GM23338 (cell line): ENCODE results near the gene PLA2G4F. TPM values are rescaled to one million over a fixed set of nuclear protein-coding genes. Genes with fewer than 3 reads are reported as not detected.

Source experiments
- ATAC-seq: fragments of 200-7000 bp; cut with Tn5 transposase; 3 replicates; pipeline ENCODE4 v1.9.1; 2020
- DNase-seq: peaks from one replicate; pipeline ENCODE4 v3.0.0-alpha.2; 2015; ENCODE audit warnings: low spot score
- H2AFZ ChIP-seq: fragments of 200-600 bp; sonication (generic); 2 replicates; pipeline ENCODE4 v1.8.0; 2016; ENCODE audit warnings: antibody characterized with exemption, mild to moderate bottlenecking, moderate library complexity
- H3F3A ChIP-seq: fragments of 200-600 bp; sonication (generic); replicated peaks from 2 replicates; pipeline ENCODE4 v1.8.0; 2017; ENCODE audit warnings: antibody characterized with exemption, mixed run types, low read depth
- H3K27ac ChIP-seq: fragments of 200-600 bp; sonication (generic); 2 replicates; pipeline ENCODE4 v1.6.1; 2016; ENCODE audit warnings: low read depth
- H3K27me3 ChIP-seq: fragments of 200-600 bp; sonication (generic); 2 replicates; pipeline ENCODE4 v1.8.0; 2016; ENCODE audit warnings: mild to moderate bottlenecking, mixed run types, moderate library complexity; ENCODE audit not compliant: insufficient read depth
- H3K36me3 ChIP-seq: fragments of 200-600 bp; sonication (generic); 2 replicates; pipeline ENCODE4 v1.8.0; 2016; ENCODE audit warnings: mild to moderate bottlenecking; ENCODE audit not compliant: insufficient read depth
- H3K4me1 ChIP-seq: fragments of 200-600 bp; sonication (generic); 2 replicates; pipeline ENCODE4 v1.8.0; 2016; ENCODE audit warnings: mild to moderate bottlenecking, moderate library complexity; ENCODE audit not compliant: insufficient read depth
- H3K4me2 ChIP-seq: fragments of 200-600 bp; sonication (generic); 2 replicates; pipeline ENCODE4 v1.7.1; 2017; ENCODE audit warnings: mixed run types
- H3K4me3 ChIP-seq: fragments of 200-600 bp; sonication (generic); 2 replicates; pipeline ENCODE4 v1.6.1; 2016; ENCODE audit warnings: mixed run types
- H3K79me2 ChIP-seq: fragments of 200-600 bp; sonication (generic); replicated peaks from 2 replicates; pipeline ENCODE4 v1.8.0; 2017; ENCODE audit warnings: mild to moderate bottlenecking; ENCODE audit not compliant: insufficient read depth
- H3K9me2 ChIP-seq: fragments of 200-600 bp; sonication (generic); 2 replicates; pipeline ENCODE4 v1.8.0; 2017; ENCODE audit not compliant: insufficient read depth
- H4K20me1 ChIP-seq: fragments of 200-600 bp; sonication (generic); replicated peaks from 2 replicates; pipeline ENCODE4 v1.8.0; 2017; ENCODE audit warnings: mild to moderate bottlenecking; ENCODE audit not compliant: insufficient read depth
- H3K27ac Mint-ChIP-seq: 2 replicates; pipeline ENCODE4 v1.8.0; 2020; ENCODE audit warnings: inconsistent platforms, mild to moderate bottlenecking, moderate library complexity, mixed read lengths
- H3K27me3 Mint-ChIP-seq: 3 replicates; pipeline ENCODE4 v1.8.0; 2022; ENCODE audit warnings: low read depth, mild to moderate bottlenecking, moderate library complexity, mixed read lengths, inconsistent platforms; ENCODE audit not compliant: insufficient read depth, poor library complexity
- H3K36me3 Mint-ChIP-seq: 3 replicates; pipeline ENCODE4 v1.8.0; 2021; ENCODE audit warnings: low read depth, mild to moderate bottlenecking, inconsistent platforms, moderate library complexity, mixed read lengths
- H3K4me1 Mint-ChIP-seq: 3 replicates; pipeline ENCODE4 v1.8.0; 2020; ENCODE audit warnings: mild to moderate bottlenecking, inconsistent platforms, mixed read lengths
- H3K4me3 Mint-ChIP-seq: 3 replicates; pipeline ENCODE4 v1.8.0; 2021; ENCODE audit warnings: moderate library complexity, mild to moderate bottlenecking, inconsistent platforms, mixed read lengths
- H3K9me3 Mint-ChIP-seq: 3 replicates; pipeline ENCODE4 v1.8.0; 2020; ENCODE audit warnings: moderate library complexity, mild to moderate bottlenecking, inconsistent platforms, mixed read lengths
- CREB1 ChIP-seq: fragments of 250-450 bp; sonication (Bioruptor Pico); IDR thresholded peaks from 2 replicates; pipeline ENCODE4 v1.5.0; 2020; ENCODE audit warnings: low read depth, mild to moderate bottlenecking, moderate library complexity
- EZH2phosphoT487 ChIP-seq: fragments of 200-600 bp; sonication (generic); IDR thresholded peaks from one replicate; pipeline ENCODE4 v1.8.1; 2018; ENCODE audit warnings: antibody characterized with exemption; ENCODE audit not compliant: unreplicated experiment
- JUNB ChIP-seq: IDR thresholded peaks from one replicate; pipeline ENCODE4 v1.6.1; 2016; ENCODE audit warnings: antibody characterized with exemption; ENCODE audit not compliant: unreplicated experiment
- NANOG ChIP-seq: IDR thresholded peaks from 2 replicates; pipeline ENCODE4 v1.6.1; 2016; ENCODE audit warnings: antibody characterized with exemption, borderline replicate concordance
- ZNF114 ChIP-seq: fragments of 250-450 bp; sonication (Bioruptor Pico); IDR thresholded peaks from 2 replicates; pipeline ENCODE4 v1.5.0; 2020; ENCODE audit warnings: mild to moderate bottlenecking, moderate library complexity
- ZNF331 ChIP-seq: fragments of 250-450 bp; sonication (Bioruptor Pico); IDR thresholded peaks from 2 replicates; pipeline ENCODE4 v1.5.0; 2020; ENCODE audit warnings: low read depth, mild to moderate bottlenecking, moderate library complexity
- polyA plus RNA-seq: library from polyadenylated mRNA; unstranded; fragments of >200 nt; fragmentation: Nextera tagmentation; extraction: Ambion mirVana; gene quantifications from 2 replicates; pipeline ENCODE4 v1.2.1, GENCODE V29; 2016
- total RNA-seq: library from RNA; depleted of rRNA; stranded (reverse); fragments of >200 nt; shearing (Covaris generic); gene quantifications from 2 replicates; pipeline ENCODE4 v1.2.3, GENCODE V29; 2014
- TF ChIP-seq, protein P1 (sequence below), 2 experiments: fragments of 200-600 bp in 1 of 2; sonication (generic) in 1 of 2; conservative IDR thresholded peaks; 2 replicates each; pipeline versions ENCODE4 v1.5.1 to v1.6.1; 2016 to 2017; ENCODE audit warnings: antibody characterized with exemption in 2 of 2, low read depth in 2 of 2, mild to moderate bottlenecking in 2 of 2, moderate library complexity in 1 of 2
- TF ChIP-seq, protein P2 (sequence below): fragments of 250-450 bp; sonication (Bioruptor Pico); IDR thresholded peaks from 2 replicates; pipeline ENCODE4 v1.5.0; 2020; ENCODE audit warnings: mild to moderate bottlenecking, moderate library complexity
- TF ChIP-seq, protein P3 (sequence below): IDR thresholded peaks from 2 replicates; pipeline ENCODE4 v1.6.1; 2016; ENCODE audit warnings: antibody characterized with exemption

Gene PLA2G4F
- total and polyA plus RNA-seq, 2 experiments from 2014 or later = not detected

DNA sequence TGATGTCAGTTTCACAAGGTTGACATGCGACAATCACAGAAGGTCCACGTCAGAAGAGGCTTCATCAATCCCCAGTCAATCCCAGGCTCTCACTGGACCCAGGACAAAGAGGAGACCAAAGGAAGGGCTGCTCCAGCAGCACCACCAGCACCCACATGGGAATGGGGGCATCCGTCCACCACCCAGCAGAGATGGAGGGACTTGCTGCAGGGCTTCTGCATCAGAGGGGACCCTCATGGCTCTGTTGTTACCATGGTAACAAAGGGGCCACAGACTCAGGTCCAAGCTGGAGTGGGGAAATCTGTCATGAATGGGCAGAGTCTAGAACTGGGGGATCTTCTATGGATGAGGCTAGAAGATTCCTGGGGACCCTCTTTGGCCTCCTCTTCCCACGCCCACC lies 13.1 kb downstream of the PLA2G4F start (continued):
- TF ChIP-seq, protein P1, sequence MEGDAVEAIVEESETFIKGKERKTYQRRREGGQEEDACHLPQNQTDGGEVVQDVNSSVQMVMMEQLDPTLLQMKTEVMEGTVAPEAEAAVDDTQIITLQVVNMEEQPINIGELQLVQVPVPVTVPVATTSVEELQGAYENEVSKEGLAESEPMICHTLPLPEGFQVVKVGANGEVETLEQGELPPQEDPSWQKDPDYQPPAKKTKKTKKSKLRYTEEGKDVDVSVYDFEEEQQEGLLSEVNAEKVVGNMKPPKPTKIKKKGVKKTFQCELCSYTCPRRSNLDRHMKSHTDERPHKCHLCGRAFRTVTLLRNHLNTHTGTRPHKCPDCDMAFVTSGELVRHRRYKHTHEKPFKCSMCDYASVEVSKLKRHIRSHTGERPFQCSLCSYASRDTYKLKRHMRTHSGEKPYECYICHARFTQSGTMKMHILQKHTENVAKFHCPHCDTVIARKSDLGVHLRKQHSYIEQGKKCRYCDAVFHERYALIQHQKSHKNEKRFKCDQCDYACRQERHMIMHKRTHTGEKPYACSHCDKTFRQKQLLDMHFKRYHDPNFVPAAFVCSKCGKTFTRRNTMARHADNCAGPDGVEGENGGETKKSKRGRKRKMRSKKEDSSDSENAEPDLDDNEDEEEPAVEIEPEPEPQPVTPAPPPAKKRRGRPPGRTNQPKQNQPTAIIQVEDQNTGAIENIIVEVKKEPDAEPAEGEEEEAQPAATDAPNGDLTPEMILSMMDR (conservative IDR thresholded peaks at IDR 0.05; ENCODE audit: low read depth in 2 of 2) = no peak

GRCh38 chr15:42141795-42142667 lies 14.4 kb downstream of the PLA2G4F start:
- no peak overlapping the region for H3K4me3 Mint-ChIP-seq
- no peaks in the 10 kb centered on the region for H3K27me3 ChIP-seq
- no peaks in the 10 kb centered on the region; the same call in 1 of the 3 replicates for H3K4me1 Mint-ChIP-seq
- H3K36me3 ChIP-seq = no peaks in the 10 kb centered on the region
- H3K4me1 ChIP-seq = no peaks in the 10 kb centered on the region
- DNase-seq (no peak), ATAC-seq (no peak)
- peaks cover 15% of the 10 kb centered on the region; the same call in 2 of the 3 replicates for H3K9me3 Mint-ChIP-seq
- H4K20me1 ChIP-seq = no peaks in the 10 kb centered on the region
- no peaks in the 10 kb centered on the region for H3K79me2 ChIP-seq
- H2AFZ ChIP-seq = no peak overlapping the region
- no peaks in the 10 kb centered on the region for H3K9me2 ChIP-seq
- H3K36me3 Mint-ChIP-seq = no peaks in the 10 kb centered on the region
- H3K4me2 ChIP-seq = no peak overlapping the region
- no peak overlapping the region for H3K4me3 ChIP-seq
- H3F3A ChIP-seq = no peaks in the 10 kb centered on the region
- no peak overlapping the region for H3K27ac Mint-ChIP-seq
- H3K27me3 Mint-ChIP-seq = peaks cover 4% of the 10 kb centered on the region
- H3K27ac ChIP-seq = no peak overlapping the region
- no peak for TF ChIP-seq EZH2phosphoT487
- TF ChIP-seq JUNB = no peak
- TF ChIP-seq, protein P1 (conservative IDR thresholded peaks at IDR 0.05; ENCODE audit: low read depth in 2 of 2) = no peak
- TF ChIP-seq NANOG = no peak
- no peak for TF ChIP-seq ZNF331 (CRISPR knock-in tag)
- TF ChIP-seq CREB1 (CRISPR knock-in tag) = no peak
- TF ChIP-seq, protein P2, sequence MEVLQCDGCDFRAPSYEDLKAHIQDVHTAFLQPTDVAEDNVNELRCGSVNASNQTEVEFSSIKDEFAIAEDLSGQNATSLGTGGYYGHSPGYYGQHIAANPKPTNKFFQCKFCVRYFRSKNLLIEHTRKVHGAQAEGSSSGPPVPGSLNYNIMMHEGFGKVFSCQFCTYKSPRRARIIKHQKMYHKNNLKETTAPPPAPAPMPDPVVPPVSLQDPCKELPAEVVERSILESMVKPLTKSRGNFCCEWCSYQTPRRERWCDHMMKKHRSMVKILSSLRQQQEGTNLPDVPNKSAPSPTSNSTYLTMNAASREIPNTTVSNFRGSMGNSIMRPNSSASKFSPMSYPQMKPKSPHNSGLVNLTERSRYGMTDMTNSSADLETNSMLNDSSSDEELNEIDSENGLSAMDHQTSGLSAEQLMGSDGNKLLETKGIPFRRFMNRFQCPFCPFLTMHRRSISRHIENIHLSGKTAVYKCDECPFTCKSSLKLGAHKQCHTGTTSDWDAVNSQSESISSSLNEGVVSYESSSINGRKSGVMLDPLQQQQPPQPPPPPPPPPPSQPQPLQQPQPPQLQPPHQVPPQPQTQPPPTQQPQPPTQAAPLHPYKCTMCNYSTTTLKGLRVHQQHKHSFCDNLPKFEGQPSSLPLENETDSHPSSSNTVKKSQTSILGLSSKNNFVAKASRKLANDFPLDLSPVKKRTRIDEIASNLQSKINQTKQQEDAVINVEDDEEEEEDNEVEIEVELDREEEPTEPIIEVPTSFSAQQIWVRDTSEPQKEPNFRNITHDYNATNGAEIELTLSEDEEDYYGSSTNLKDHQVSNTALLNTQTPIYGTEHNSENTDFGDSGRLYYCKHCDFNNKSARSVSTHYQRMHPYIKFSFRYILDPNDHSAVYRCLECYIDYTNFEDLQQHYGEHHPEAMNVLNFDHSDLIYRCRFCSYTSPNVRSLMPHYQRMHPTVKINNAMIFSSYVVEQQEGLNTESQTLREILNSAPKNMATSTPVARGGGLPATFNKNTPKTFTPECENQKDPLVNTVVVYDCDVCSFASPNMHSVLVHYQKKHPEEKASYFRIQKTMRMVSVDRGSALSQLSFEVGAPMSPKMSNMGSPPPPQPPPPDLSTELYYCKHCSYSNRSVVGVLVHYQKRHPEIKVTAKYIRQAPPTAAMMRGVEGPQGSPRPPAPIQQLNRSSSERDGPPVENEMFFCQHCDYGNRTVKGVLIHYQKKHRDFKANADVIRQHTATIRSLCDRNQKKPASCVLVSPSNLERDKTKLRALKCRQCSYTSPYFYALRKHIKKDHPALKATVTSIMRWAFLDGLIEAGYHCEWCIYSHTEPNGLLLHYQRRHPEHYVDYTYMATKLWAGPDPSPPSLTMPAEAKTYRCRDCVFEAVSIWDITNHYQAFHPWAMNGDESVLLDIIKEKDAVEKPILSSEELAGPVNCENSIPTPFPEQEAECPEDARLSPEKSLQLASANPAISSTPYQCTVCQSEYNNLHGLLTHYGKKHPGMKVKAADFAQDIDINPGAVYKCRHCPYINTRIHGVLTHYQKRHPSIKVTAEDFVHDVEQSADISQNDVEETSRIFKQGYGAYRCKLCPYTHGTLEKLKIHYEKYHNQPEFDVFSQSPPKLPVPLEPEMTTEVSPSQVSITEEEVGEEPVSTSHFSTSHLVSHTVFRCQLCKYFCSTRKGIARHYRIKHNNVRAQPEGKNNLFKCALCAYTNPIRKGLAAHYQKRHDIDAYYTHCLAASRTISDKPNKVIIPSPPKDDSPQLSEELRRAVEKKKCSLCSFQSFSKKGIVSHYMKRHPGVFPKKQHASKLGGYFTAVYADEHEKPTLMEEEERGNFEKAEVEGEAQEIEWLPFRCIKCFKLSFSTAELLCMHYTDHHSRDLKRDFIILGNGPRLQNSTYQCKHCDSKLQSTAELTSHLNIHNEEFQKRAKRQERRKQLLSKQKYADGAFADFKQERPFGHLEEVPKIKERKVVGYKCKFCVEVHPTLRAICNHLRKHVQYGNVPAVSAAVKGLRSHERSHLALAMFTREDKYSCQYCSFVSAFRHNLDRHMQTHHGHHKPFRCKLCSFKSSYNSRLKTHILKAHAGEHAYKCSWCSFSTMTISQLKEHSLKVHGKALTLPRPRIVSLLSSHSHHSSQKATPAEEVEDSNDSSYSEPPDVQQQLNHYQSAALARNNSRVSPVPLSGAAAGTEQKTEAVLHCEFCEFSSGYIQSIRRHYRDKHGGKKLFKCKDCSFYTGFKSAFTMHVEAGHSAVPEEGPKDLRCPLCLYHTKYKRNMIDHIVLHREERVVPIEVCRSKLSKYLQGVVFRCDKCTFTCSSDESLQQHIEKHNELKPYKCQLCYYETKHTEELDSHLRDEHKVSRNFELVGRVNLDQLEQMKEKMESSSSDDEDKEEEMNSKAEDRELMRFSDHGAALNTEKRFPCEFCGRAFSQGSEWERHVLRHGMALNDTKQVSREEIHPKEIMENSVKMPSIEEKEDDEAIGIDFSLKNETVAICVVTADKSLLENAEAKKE (CRISPR knock-in tag) = no peak
- TF ChIP-seq, protein P3, sequence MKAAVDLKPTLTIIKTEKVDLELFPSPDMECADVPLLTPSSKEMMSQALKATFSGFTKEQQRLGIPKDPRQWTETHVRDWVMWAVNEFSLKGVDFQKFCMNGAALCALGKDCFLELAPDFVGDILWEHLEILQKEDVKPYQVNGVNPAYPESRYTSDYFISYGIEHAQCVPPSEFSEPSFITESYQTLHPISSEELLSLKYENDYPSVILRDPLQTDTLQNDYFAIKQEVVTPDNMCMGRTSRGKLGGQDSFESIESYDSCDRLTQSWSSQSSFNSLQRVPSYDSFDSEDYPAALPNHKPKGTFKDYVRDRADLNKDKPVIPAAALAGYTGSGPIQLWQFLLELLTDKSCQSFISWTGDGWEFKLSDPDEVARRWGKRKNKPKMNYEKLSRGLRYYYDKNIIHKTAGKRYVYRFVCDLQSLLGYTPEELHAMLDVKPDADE = no peak
- TF ChIP-seq ZNF114 = no peak
